OCI-LY7 (cell line): ENCODE results near the gene FLAD1.

Source experiments
- EZH2phosphoT487 ChIP-seq: fragments of 200-600 bp; sonication (generic); IDR thresholded peaks from 2 replicates; pipeline ENCODE4 v1.6.1; 2018; ENCODE audit warnings: low read depth, borderline replicate concordance, mild to moderate bottlenecking, mixed run types, antibody characterized with exemption, low read length, moderate library complexity, mixed read lengths
- TF ChIP-seq, protein P1 (sequence below): fragments of 200-600 bp; sonication (generic); conservative IDR thresholded peaks from 2 replicates; pipeline ENCODE4 v1.5.1; 2014; ENCODE audit warnings: mild to moderate bottlenecking, antibody characterized with exemption, low read length, moderate library complexity, mixed read lengths

GRCh38 chr1:155026154-155026553, 43.0 kb downstream of the FLAD1 start:
- TF ChIP-seq, protein P1, sequence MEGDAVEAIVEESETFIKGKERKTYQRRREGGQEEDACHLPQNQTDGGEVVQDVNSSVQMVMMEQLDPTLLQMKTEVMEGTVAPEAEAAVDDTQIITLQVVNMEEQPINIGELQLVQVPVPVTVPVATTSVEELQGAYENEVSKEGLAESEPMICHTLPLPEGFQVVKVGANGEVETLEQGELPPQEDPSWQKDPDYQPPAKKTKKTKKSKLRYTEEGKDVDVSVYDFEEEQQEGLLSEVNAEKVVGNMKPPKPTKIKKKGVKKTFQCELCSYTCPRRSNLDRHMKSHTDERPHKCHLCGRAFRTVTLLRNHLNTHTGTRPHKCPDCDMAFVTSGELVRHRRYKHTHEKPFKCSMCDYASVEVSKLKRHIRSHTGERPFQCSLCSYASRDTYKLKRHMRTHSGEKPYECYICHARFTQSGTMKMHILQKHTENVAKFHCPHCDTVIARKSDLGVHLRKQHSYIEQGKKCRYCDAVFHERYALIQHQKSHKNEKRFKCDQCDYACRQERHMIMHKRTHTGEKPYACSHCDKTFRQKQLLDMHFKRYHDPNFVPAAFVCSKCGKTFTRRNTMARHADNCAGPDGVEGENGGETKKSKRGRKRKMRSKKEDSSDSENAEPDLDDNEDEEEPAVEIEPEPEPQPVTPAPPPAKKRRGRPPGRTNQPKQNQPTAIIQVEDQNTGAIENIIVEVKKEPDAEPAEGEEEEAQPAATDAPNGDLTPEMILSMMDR = no peak
- TF ChIP-seq EZH2phosphoT487 = no peak
